Epithelial cell of esophagus (primary cell): Measurements from ENCODE around the gene JUNB.

Experiments
- DNase-seq: peaks from one replicate; pipeline ENCODE4 v3.0.0; 2010; ENCODE audit warnings: low read depth
- H3K4me3 ChIP-seq: 2 replicates; pipeline ENCODE4 v1.5.1; 2011; ENCODE audit warnings: mild to moderate bottlenecking, low read length, control low read depth
- TF ChIP-seq, protein P1 (sequence below): IDR thresholded peaks from 2 replicates; pipeline ENCODE4 v1.5.1; 2011; ENCODE audit warnings: low read depth, mild to moderate bottlenecking, low read length, control low read depth, inconsistent platforms; ENCODE audit not compliant: insufficient read depth; ENCODE audit errors: missing control alignments

JUNB gene

DNA sequence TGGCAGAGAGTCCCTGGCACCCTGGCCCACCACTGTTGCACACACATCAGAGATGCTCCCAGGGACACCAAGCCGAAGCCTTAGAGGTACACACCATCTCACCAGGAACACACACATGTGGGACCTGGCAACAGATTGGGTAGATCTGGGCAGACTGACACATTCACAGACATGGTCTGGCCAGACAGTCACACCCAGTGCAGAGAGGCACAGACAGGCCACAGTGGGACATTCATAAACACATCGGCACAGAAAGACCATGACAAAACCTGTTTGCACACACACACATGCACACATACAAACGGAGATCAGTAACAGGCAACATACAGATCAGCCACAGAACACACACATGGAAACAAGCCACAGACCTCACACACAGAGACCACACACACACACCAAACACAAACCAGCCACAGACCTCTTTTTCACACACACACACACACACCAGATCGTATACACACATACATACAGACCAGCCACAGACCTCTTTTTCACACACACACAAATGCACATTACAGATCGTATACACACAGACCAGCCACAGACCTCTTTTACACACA lies 6.3 kb upstream of the JUNB start:
- peak; percentile 51 for DNase-seq
- TF ChIP-seq, protein P1, sequence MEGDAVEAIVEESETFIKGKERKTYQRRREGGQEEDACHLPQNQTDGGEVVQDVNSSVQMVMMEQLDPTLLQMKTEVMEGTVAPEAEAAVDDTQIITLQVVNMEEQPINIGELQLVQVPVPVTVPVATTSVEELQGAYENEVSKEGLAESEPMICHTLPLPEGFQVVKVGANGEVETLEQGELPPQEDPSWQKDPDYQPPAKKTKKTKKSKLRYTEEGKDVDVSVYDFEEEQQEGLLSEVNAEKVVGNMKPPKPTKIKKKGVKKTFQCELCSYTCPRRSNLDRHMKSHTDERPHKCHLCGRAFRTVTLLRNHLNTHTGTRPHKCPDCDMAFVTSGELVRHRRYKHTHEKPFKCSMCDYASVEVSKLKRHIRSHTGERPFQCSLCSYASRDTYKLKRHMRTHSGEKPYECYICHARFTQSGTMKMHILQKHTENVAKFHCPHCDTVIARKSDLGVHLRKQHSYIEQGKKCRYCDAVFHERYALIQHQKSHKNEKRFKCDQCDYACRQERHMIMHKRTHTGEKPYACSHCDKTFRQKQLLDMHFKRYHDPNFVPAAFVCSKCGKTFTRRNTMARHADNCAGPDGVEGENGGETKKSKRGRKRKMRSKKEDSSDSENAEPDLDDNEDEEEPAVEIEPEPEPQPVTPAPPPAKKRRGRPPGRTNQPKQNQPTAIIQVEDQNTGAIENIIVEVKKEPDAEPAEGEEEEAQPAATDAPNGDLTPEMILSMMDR = no peak
- H3K4me3 ChIP-seq = no peak overlapping the region

DNA sequence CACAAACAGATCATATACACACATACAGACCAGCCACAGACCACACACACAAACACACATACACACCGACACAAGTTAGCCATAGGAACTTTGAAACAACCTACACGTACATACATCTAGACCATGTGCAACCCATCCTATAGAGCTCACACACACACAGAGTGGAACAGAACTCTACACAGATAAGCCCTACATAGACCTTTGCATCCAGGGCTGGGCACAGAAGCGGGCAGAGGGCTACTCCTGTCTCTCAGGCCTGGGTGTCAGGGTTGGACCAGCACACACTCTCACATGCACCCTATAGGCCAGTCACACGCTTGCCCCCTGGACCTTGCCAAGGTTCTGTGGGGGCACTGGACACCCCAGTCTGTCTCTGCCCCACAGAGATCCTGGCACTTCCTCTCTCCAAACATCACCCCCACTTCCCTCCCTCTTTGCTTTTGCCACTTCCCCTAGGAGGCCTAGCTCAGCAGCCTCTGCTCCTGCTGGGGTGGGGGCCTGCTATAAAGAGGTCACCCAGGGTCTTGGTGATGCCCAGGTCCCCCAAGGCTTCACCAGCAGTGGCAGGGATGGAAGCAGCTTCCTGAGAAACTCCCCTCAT lies 5.8 kb upstream of the JUNB start:
- H3K4me3 ChIP-seq = no peak overlapping the region
- no peak for DNase-seq
- TF ChIP-seq, protein P1 = no peak

DNA sequence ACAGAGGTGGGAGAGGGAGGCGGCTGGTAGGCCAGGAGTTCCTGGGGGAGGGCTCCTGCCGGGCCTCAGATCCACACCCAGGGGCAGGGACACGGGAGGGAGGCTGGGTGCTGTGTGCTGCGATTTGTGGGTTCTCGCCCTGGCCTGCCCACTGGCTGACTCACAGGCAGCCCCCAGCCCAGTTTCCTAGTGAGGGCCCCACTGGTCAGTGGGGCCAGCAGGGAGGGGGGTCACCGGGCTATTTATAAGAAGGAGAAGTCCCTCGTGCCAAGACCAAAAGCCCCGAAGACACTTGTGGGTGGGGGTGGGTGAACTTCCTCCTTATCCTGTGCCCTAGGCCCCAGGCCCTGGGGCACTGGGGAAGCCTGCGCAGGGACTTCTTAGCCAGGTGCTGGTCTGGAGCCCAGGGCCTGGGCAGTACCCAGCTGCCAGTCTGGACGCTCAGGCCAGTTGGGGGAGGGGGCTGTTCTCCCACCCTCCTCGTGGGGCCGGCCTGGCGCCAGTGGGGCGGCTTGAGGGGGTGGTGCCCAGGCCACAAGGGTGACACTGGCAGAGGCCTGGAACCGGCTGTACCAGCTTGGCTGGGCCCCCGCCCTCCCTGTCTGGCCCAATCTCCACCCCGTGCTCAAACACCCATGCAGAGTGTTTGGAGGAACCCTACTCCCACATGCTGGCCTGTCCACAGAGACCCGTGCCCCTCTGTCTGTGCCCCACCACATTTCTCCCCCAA lies 5.0 kb upstream of the JUNB start:
- TF ChIP-seq, protein P1 = no peak
- H3K4me3 ChIP-seq = no peak overlapping the region
- DNase-seq = peak; percentile 66

DNA sequence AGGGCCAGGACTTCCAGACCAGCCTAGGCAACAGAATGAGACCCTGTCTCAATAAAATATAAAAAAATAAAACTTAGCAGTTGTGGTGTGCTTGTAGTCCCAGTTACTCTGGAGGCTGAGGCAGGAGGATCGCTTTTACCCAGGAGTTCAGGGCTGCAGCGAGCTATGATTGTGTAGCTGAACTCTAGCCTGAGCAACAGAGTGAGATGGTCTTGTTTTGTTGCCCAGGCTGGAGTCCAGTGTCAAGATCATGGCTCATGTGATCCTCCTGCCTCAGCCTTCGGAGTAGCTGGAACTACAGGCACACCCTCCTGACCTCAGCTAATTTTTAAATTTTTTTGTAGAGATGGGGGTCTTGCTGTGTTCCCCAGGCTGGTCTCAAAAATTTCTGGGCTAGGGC lies 4.3 kb upstream of the JUNB start:
- H3K4me3 ChIP-seq = no peak overlapping the region
- TF ChIP-seq, protein P1 = no peak
- DNase-seq = no peak

DNA sequence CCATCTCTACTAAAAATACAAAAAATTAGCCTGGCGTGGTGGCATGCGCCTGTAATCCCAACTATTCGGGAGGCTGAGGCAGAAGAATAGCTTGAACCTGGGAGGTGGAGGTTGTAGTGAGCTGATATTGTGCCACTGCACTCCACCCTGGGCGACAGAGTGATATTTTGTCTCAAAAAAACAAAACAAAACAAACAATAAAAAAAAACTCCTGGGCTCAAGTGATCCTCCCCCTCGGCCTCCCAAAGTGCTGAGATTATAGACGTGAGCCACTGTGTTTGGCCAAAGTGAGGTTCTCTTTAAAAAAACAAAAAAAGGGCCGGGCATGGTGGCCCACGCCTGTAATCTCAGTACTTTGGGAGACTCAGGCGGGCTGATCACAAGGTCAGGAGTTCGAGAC lies 3.8 kb upstream of the JUNB start:
- TF ChIP-seq, protein P1 = no peak
- no peak for DNase-seq
- H3K4me3 ChIP-seq = no peak overlapping the region

DNA sequence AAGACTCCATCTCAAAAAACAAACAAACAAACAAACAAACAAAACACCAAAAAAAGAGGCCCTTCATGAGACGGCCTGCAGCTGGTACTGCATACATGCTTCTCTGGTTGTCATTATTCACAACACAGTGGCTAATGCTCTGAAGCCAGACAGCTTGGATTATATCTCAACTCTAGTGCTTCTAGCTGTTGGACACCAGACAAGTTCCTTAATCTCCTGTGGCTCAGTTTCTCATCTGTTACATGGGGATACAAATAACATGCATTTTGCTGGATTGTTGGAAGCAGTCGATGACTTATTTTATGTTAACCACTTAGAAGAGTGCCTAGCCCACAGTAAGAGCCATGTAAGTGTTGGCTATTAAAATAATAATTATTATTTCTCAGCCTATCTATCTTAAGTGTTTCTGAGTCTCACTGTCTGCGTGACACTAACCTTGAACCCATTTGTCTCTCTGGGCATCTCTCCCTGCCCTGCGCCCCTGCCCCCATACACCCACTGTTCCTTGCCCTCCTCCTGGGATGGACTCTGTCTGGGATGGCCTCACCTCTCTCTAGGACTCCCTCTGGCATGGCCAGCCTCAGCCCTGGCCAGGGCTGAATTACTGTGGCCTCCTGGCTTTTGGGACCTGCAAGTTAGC lies 3.1 kb upstream of the JUNB start:
- no peak for DNase-seq
- TF ChIP-seq, protein P1 = no peak
- H3K4me3 ChIP-seq = no peak overlapping the region
